ENCODE results near the gene NDUFA11.

DNA sequence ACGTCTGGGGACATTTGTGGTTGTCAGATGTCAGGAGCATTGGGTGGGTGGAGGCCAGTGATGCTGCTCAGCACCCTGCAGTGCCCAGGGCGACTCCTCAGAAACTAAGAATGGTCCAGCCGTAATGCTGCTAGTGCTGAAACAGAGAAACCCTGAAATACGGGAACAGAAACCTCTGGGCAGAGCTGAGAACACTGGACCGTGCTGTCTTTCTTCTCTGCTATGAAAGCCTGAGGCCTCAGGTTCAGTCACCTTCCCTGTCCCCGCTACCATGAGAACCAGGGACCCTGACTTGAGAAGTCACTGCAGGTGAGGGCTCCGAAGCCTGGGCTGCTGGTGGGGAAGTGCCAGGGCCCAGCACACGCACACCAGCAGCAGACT lies 23.8 kb upstream of the NDUFA11 start:
- TF ChIP-seq, protein P1, sequence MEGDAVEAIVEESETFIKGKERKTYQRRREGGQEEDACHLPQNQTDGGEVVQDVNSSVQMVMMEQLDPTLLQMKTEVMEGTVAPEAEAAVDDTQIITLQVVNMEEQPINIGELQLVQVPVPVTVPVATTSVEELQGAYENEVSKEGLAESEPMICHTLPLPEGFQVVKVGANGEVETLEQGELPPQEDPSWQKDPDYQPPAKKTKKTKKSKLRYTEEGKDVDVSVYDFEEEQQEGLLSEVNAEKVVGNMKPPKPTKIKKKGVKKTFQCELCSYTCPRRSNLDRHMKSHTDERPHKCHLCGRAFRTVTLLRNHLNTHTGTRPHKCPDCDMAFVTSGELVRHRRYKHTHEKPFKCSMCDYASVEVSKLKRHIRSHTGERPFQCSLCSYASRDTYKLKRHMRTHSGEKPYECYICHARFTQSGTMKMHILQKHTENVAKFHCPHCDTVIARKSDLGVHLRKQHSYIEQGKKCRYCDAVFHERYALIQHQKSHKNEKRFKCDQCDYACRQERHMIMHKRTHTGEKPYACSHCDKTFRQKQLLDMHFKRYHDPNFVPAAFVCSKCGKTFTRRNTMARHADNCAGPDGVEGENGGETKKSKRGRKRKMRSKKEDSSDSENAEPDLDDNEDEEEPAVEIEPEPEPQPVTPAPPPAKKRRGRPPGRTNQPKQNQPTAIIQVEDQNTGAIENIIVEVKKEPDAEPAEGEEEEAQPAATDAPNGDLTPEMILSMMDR (IDR thresholded peaks at IDR 0.05), result no peak
- no peak for TF ChIP-seq EZH2 (IDR thresholded peaks at IDR 0.05; ENCODE audit: borderline replicate concordance, insufficient read depth, low read depth, low read length, poor library complexity, severe bottlenecking)

All from B cell (primary cell).